Lung (tissue), 12 donors: ENCODE results near the gene CCDC33. TPM values are rescaled to one million over a fixed set of nuclear protein-coding genes. Genes with fewer than 3 reads are reported as not detected.

Source experiments
- ATAC-seq: fragments of 200-7000 bp; cut with Tn5 transposase; one replicate; pipeline ENCODE4 v1.9.1; 2020; ENCODE audit warnings: moderate number of reproducible peaks; ENCODE audit not compliant: insufficient read depth, low FRiP score
- DNase-seq, 3 donors: peaks; one replicate each; pipeline ENCODE4 v3.0.0-alpha.2; 2013 to 2017
- H3K27ac ChIP-seq, 2 donors: one replicate each; pipeline ENCODE4 v1.5.1; 2013; ENCODE audit warnings: mild to moderate bottlenecking in 2 of 2, moderate library complexity in 2 of 2, control low read depth in 1 of 2, inconsistent platforms in 1 of 2, low read depth in 1 of 2, low read length in 1 of 2
- H3K27me3 ChIP-seq, 3 donors: one replicate each; pipeline ENCODE4 v1.5.1; 2013; ENCODE audit warnings: low read length in 2 of 3; ENCODE audit not compliant: control insufficient read depth in 3 of 3, insufficient read depth in 3 of 3
- H3K36me3 ChIP-seq, 4 donors: one replicate each; pipeline ENCODE4 v1.5.1; 2013; ENCODE audit warnings: low read length in 4 of 4, mild to moderate bottlenecking in 1 of 4, moderate library complexity in 1 of 4; ENCODE audit not compliant: control insufficient read depth in 4 of 4, insufficient read depth in 4 of 4
- H3K4me1 ChIP-seq, 5 donors: one replicate each; pipeline ENCODE4 v1.5.1; 2013; ENCODE audit warnings: low read length in 5 of 5, mild to moderate bottlenecking in 2 of 5, moderate library complexity in 1 of 5; ENCODE audit not compliant: control insufficient read depth in 5 of 5, insufficient read depth in 5 of 5
- H3K4me3 ChIP-seq: one replicate; pipeline ENCODE4 v1.5.1; 2013; ENCODE audit warnings: mild to moderate bottlenecking, control low read depth, moderate library complexity
- H3K9ac ChIP-seq, 2 donors: one replicate each; pipeline ENCODE4 v1.5.1; 2013; ENCODE audit warnings: low read length in 2 of 2, control low read depth in 1 of 2; ENCODE audit not compliant: insufficient read depth in 1 of 2
- H3K9me3 ChIP-seq, 4 donors: one replicate each; pipeline ENCODE4 v1.5.1; 2013; ENCODE audit warnings: low read length in 3 of 4, mild to moderate bottlenecking in 1 of 4, moderate library complexity in 1 of 4; ENCODE audit not compliant: control insufficient read depth in 4 of 4, insufficient read depth in 3 of 4
- CTCF ChIP-seq: IDR thresholded peaks from 2 replicates; pipeline ENCODE4 v1.5.1; 2012; ENCODE audit warnings: mild to moderate bottlenecking; ENCODE audit errors: control extremely low read depth, extremely low read depth
- WGBS, 2 donors: extraction: QIAGEN DNeasy Blood & Tissue Kit; methylation state at CpG; one replicate each; pipeline ENCODE4 v1.1.7; 2013; 5-methylcytosine and 5-hydroxymethylcytosine counted together
- polyA plus RNA-seq, 2 donors: library from polyadenylated mRNA; stranded (reverse); fragments of 200-250 nt; gene quantifications; one replicate each; pipeline ENCODE4 v1.2.1, GENCODE V29; 2013
- total RNA-seq, 2 donors: library from RNA; depleted of rRNA in 1 of 2; stranded (reverse); fragments of >200 nt in 1 of 2; gene quantifications; one replicate each; pipeline ENCODE4 v1.2.1, GENCODE V29; 2014 to 2021
- donor health status: control.
- donor health status: control.
- donor health status: Bipolar disorder and iron deficiency.
- donor health status: healthy.
- donor health status: DM: yes; HTN: yes; CAD: no.

Gene CCDC33
- total and polyA plus RNA-seq, 4 donors = 4.3 to 14.1 (median 9.1) TPM

GRCh38 chr15:74270155-74270554 is 34.0 kb downstream of the CCDC33 start:
- Histone ChIP-seq H3K9ac (no peak overlapping the region), H3K4me3 (no peak overlapping the region), H3K27me3 (peaks cover 0 to 16% (median 3%) of the 10 kb centered on the region in 3 donors), H3K9me3 (no peaks in the 10 kb centered on the region), H3K36me3 (no peaks in the 10 kb centered on the region), H3K4me1 (no peaks in the 10 kb centered on the region), H3K27ac (no peak overlapping the region)
- TF ChIP-seq CTCF = no peak
- no peak for DNase-seq
- ATAC-seq = no peak
- WGBS, 2 donors = 86 to 92% methylated on average over 6 of the region's 6 CpGs

GRCh38 chr15:74270854-74271520 is 34.9 kb downstream of the CCDC33 start:
- ATAC-seq (no peak), DNase-seq (no peak)
- H3K9ac ChIP-seq = no peak overlapping the region
- no peaks in the 10 kb centered on the region for H3K9me3 ChIP-seq
- H3K27me3 ChIP-seq = peaks cover 0 to 16% (median 3%) of the 10 kb centered on the region in 3 donors
- no peak overlapping the region for H3K4me3 ChIP-seq
- no peaks in the 10 kb centered on the region for H3K36me3 ChIP-seq
- WGBS, 2 donors = 32% methylated on average over 14 of the region's 14 CpGs
- no peaks in the 10 kb centered on the region for H3K4me1 ChIP-seq
- H3K27ac ChIP-seq = no peak overlapping the region
- TF ChIP-seq CTCF = no peak

GRCh38 chr15:74272812-74273211 is 36.7 kb downstream of the CCDC33 start:
- DNase-seq (no peak), ATAC-seq (no peak)
- Histone ChIP-seq H3K36me3 (no peaks in the 10 kb centered on the region), H3K27me3 (peaks cover 0 to 16% (median 3%) of the 10 kb centered on the region in 3 donors), H3K4me1 (no peaks in the 10 kb centered on the region), H3K4me3 (no peak overlapping the region), H3K9ac (no peak overlapping the region), H3K9me3 (no peaks in the 10 kb centered on the region), H3K27ac (no peak overlapping the region)
- TF ChIP-seq CTCF = no peak
- WGBS, 2 donors = 87 to 93% methylated on average over 10 of the region's 10 CpGs

- no peaks in the 10 kb centered on the region for H3K9me3 ChIP-seq
- WGBS, 2 donors = 84% methylated on average over 3 of the region's 3 CpGs
- no peak overlapping the region for H3K4me3 ChIP-seq
- no peaks in the 10 kb centered on the region for H3K36me3 ChIP-seq
- no peak for DNase-seq
- peaks cover 0 to 21% (median 3%) of the 10 kb centered on the region in 3 donors for H3K27me3 ChIP-seq
- no peak for ATAC-seq
- TF ChIP-seq CTCF = no peak
- H3K4me1 ChIP-seq = no peaks in the 10 kb centered on the region
- H3K27ac ChIP-seq = no peak overlapping the region
- H3K9ac ChIP-seq = no peak overlapping the region
These were observed 38.4 kb downstream of the CCDC33 start for GRCh38 chr15:74274470-74275038.
